ENCODE measurements around the gene MYO5B.
A peak's percentile ranks its signal among the peaks of the same experiment; 100 is the strongest.

Gene MYO5B

GRCh38 chr18:50117863-50118262 lies 77.1 kb downstream of the MYO5B start:
- no peak overlapping the region for H3K4me3 ChIP-seq (ENCODE audit: low read depth, low read length)
- DNase-seq (ENCODE audit: low read depth) = no peak
- TF ChIP-seq POLR2A (IDR thresholded peaks at IDR 0.05; ENCODE audit: extremely low read depth, insufficient read length) = no peak

DNA sequence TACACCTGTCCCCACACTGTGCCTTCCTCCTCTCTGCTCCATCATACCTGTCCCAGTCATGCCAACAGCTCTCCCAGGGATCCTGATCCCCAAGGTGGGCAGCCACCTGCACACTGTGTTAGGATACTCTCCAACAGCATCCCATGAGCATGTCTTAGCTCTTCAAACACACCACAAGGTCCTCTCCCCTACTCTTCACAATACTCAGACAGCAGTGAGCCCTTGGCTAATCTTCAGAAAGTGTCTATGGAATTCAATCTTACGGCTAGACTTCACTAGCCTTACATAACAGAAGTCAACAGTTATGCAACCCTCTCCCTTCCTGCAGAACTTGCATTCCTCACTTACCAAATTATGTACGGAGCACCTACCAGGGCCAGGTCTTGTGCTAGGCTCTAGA lies 79.9 kb downstream of the MYO5B start:
- DNase-seq (ENCODE audit: low read depth) = peak; percentile 6
- TF ChIP-seq MAX (IDR thresholded peaks at IDR 0.05; ENCODE audit: low read depth, low read length) = no peak
- no peak for TF ChIP-seq POLR2A (IDR thresholded peaks at IDR 0.05; ENCODE audit: extremely low read depth, insufficient read length)
- TF ChIP-seq MYC (IDR thresholded peaks at IDR 0.05; ENCODE audit: low read depth, low read length) = no peak
- no peak for TF ChIP-seq CTCF (IDR thresholded peaks at IDR 0.05; ENCODE audit: low read depth, low read length)
- no peak overlapping the region for H3K4me3 ChIP-seq (ENCODE audit: low read depth, low read length)

DNA sequence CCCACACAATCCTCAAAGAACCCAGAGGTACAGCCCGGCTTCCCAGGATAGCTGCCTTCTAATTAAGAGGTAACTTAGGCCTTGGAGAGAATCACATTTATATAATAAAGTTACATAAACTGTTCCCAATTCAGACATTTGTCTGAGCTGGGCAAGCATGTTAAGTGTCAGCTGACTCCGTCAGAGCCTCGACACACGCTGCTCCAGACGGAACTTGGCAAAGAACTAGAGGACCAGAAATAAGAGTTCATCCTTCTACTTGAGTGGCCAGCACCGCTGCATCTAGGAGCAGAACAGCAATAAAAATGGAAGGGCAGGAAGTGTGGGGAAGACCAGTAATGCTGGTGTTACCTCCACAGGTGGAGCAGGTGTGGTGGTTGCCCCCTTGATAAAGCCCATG lies 80.5 kb downstream of the MYO5B start:
- no peak overlapping the region for H3K4me3 ChIP-seq (ENCODE audit: low read depth, low read length)
- TF ChIP-seq MYC (IDR thresholded peaks at IDR 0.05; ENCODE audit: low read depth, low read length) = no peak
- TF ChIP-seq POLR2A (IDR thresholded peaks at IDR 0.05; ENCODE audit: extremely low read depth, insufficient read length) = no peak
- no peak for DNase-seq (ENCODE audit: low read depth)

DNA sequence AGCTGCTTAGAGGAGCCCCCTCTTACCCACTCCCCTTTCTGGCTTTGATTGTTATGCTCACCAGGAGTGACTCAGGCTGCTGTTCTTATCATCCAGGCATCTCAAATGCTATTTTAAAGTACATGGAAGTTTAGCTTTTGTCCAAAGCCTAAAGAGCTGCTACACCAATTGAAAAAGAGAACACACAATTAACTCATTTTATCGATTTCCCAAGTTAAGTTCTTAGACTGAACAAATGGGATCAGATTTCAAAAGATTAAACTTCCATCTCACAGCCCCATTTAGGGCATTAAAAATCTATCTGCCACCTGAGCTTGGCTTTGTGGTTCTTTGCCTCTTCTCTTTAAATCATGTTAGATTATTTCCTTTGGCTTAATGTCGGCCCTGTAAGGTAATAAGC lies 81.2 kb downstream of the MYO5B start:
- no peak for DNase-seq (ENCODE audit: low read depth)
- no peak overlapping the region for H3K4me3 ChIP-seq (ENCODE audit: low read depth, low read length)
- TF ChIP-seq POLR2A (IDR thresholded peaks at IDR 0.05; ENCODE audit: extremely low read depth, insufficient read length) (no peak), CTCF (IDR thresholded peaks at IDR 0.05; ENCODE audit: low read depth, low read length) (no peak), MYC (IDR thresholded peaks at IDR 0.05; ENCODE audit: low read depth, low read length) (no peak), MAX (IDR thresholded peaks at IDR 0.05; ENCODE audit: low read depth, low read length) (no peak)

DNA sequence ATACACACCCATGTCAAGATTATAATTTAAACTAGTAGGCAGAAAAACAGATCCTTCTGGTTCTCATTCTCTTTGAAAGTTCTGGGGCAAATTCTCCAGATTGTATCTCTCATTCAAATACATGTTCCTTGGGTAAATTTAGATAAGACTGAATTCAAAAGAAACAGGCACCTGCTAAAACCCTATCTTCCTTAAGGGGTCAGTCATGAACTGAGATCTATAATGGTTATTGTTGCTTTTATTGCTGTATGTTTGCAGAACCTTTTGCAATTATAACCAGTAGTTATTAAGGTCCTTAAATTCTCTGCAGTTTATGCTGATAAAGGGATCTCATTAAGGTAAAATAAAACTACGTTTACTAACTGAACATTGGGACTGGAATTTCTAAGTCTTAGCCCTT lies 83.5 kb downstream of the MYO5B start:
- TF ChIP-seq MAX (IDR thresholded peaks at IDR 0.05; ENCODE audit: low read depth, low read length) (no peak), CTCF (IDR thresholded peaks at IDR 0.05; ENCODE audit: low read depth, low read length) (no peak), POLR2A (IDR thresholded peaks at IDR 0.05; ENCODE audit: extremely low read depth, insufficient read length) (no peak), MYC (IDR thresholded peaks at IDR 0.05; ENCODE audit: low read depth, low read length) (no peak)
- no peak for DNase-seq (ENCODE audit: low read depth)

DNA sequence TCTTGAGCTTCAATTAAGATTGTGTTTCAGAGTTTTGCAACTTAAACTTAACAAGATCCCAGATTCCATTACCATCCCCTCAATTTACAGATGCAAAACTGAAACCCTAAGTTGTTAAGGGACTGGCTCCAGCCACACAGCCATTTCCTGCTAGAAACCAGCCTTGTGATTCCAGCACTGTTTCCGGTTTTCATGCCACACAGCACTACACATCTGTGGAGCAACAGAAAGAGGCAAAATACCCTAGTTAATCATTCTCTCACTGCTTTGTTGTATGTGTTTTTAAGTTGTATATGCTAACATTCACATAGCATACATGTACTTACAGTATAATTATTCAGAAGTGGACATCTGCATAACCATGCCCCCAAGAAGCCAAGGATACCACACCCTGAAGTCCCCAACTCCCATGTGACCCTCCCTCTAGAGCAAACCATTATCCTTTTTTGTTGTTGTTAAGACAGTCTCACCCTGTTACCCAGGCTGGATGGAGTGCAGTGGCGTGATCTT lies 87.4 kb downstream of the MYO5B start:
- DNase-seq (ENCODE audit: low read depth) = no peak
- TF ChIP-seq MYC (IDR thresholded peaks at IDR 0.05; ENCODE audit: low read depth, low read length) (no peak), CTCF (IDR thresholded peaks at IDR 0.05; ENCODE audit: low read depth, low read length) (no peak), MAX (IDR thresholded peaks at IDR 0.05; ENCODE audit: low read depth, low read length) (no peak), POLR2A (IDR thresholded peaks at IDR 0.05; ENCODE audit: extremely low read depth, insufficient read length) (no peak)

More for the DNA sequence above, 83.5 kb downstream of the MYO5B start:
- H3K4me3 ChIP-seq (ENCODE audit: low read depth, low read length) = no peak overlapping the region

DNA sequence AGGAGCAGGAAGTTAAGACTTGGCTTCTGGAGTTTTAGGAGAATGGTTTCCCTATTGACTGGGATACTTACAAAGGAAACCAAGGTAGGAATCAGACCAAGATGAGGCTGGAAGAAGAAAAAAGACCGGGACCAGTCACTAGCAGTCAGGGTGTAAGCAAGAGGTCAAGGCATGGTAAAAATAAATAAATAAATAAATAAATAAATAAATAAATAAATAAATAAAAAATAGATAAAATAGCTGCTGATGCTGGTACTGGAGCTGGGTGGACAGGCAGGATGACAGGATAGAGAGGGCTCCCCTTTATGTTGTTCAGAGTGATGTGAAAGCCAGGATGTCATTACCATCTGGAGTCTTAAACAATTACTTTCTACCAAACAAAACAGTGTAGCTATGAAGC lies 89.9 kb downstream of the MYO5B start:
- DNase-seq (ENCODE audit: low read depth) = no peak
- TF ChIP-seq MAX (IDR thresholded peaks at IDR 0.05; ENCODE audit: low read depth, low read length) = no peak
- no peak for TF ChIP-seq CTCF (IDR thresholded peaks at IDR 0.05; ENCODE audit: low read depth, low read length)
- no peak for TF ChIP-seq MYC (IDR thresholded peaks at IDR 0.05; ENCODE audit: low read depth, low read length)
- no peak for TF ChIP-seq POLR2A (IDR thresholded peaks at IDR 0.05; ENCODE audit: extremely low read depth, insufficient read length)
- H3K4me3 ChIP-seq (ENCODE audit: low read depth, low read length) = no peak overlapping the region

More for the DNA sequence above, 87.4 kb downstream of the MYO5B start:
- no peak overlapping the region for H3K4me3 ChIP-seq (ENCODE audit: low read depth, low read length)

All from NB4 (cell line).